Measurements from ENCODE around the gene FOXK2. TPM values are rescaled to one million over a fixed set of nuclear protein-coding genes. Genes with fewer than 3 reads are reported as not detected.

FOXK2 gene
- total RNA-seq, 1 donor from 2014 or later = 60.4 TPM

GRCh38 chr17:82587234-82588086 is 67.9 kb downstream of the FOXK2 start:
- Mint-ChIP-seq H3K36me3 (ENCODE audit: low read depth) (peaks cover 41% of the 10 kb centered on the region), H3K4me3 (peak overlapping the region; percentile 55), H3K27ac (peak overlapping the region; percentile 80), H3K27me3 (no peaks in the 10 kb centered on the region), H3K9me3 (no peaks in the 10 kb centered on the region), H3K4me1 (peaks cover 27% of the 10 kb centered on the region)
- intact Hi-C loops (cut with micrococcal nuclease) = no loop called here
- CTCF ChIA-PET = no interaction called here
- ATAC-seq (ENCODE audit: low read depth) = peak; percentile 65
- POLR2A ChIA-PET = no interaction called here
- no peak for DNase-seq
- TF ChIP-seq, protein P1, sequence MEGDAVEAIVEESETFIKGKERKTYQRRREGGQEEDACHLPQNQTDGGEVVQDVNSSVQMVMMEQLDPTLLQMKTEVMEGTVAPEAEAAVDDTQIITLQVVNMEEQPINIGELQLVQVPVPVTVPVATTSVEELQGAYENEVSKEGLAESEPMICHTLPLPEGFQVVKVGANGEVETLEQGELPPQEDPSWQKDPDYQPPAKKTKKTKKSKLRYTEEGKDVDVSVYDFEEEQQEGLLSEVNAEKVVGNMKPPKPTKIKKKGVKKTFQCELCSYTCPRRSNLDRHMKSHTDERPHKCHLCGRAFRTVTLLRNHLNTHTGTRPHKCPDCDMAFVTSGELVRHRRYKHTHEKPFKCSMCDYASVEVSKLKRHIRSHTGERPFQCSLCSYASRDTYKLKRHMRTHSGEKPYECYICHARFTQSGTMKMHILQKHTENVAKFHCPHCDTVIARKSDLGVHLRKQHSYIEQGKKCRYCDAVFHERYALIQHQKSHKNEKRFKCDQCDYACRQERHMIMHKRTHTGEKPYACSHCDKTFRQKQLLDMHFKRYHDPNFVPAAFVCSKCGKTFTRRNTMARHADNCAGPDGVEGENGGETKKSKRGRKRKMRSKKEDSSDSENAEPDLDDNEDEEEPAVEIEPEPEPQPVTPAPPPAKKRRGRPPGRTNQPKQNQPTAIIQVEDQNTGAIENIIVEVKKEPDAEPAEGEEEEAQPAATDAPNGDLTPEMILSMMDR (IDR thresholded peaks at IDR 0.05) = no peak

- DNase-seq (no peak), ATAC-seq (ENCODE audit: low read depth) (no peak)
- TF ChIP-seq, protein P1 (IDR thresholded peaks at IDR 0.05) = no peak
- ChIA-PET POLR2A (interaction anchor here (0.7 kb wide), 1 partner anchor 56 kb away, joined by 3 read pairs; no protein-coding TSS in a partner anchor), CTCF (no interaction called here)
- Mint-ChIP-seq H3K27me3 (no peaks in the 10 kb centered on the region), H3K4me1 (peaks cover 38% of the 10 kb centered on the region), H3K36me3 (ENCODE audit: low read depth) (peaks cover 32% of the 10 kb centered on the region), H3K9me3 (no peaks in the 10 kb centered on the region), H3K4me3 (no peak overlapping the region), H3K27ac (peak overlapping the region; percentile 80)
- intact Hi-C loops (cut with micrococcal nuclease) = no loop called here
These were observed 69.0 kb downstream of the FOXK2 start for GRCh38 chr17:82588266-82589175.

GRCh38 chr17:82589851-82590180 is 70.3 kb downstream of the FOXK2 start:
- peaks cover 51% of the 10 kb centered on the region for H3K4me1 Mint-ChIP-seq
- no peak overlapping the region for H3K4me3 Mint-ChIP-seq
- CTCF ChIA-PET = no interaction called here
- H3K27me3 Mint-ChIP-seq = no peaks in the 10 kb centered on the region
- intact Hi-C loops (cut with micrococcal nuclease) = no loop called here
- no peaks in the 10 kb centered on the region for H3K9me3 Mint-ChIP-seq
- DNase-seq (no peak), ATAC-seq (ENCODE audit: low read depth) (no peak)
- POLR2A ChIA-PET = no interaction called here
- TF ChIP-seq, protein P1 (IDR thresholded peaks at IDR 0.05) = no peak
- peaks cover 24% of the 10 kb centered on the region for H3K36me3 Mint-ChIP-seq (ENCODE audit: low read depth)
- H3K27ac Mint-ChIP-seq = peak overlapping the region; percentile 59

DNA sequence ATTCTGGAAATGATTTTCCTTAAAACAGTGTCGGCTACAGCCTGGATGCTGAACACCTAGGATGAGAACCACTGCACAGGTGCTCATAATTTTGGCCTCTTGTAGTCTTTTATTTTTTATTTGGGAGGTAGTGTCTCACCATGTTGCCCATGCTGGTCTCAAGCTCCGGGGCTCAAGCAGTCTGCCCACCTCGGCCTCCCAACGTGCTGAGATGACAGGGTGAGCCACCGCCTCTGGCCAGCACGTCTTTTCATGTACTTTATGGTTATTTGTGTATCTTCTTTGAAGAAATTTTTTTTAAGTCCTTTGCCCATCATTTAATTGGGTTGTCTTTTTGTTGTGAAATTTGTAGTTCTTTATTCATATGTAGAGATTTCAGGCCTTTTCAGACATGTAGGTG is 70.7 kb downstream of the FOXK2 start:
- intact Hi-C loops (cut with micrococcal nuclease) = no loop called here
- CTCF ChIA-PET = no interaction called here
- Mint-ChIP-seq H3K36me3 (ENCODE audit: low read depth) (peaks cover 21% of the 10 kb centered on the region), H3K9me3 (no peaks in the 10 kb centered on the region), H3K27me3 (no peaks in the 10 kb centered on the region), H3K27ac (no peak overlapping the region), H3K4me1 (peaks cover 55% of the 10 kb centered on the region), H3K4me3 (no peak overlapping the region)
- POLR2A ChIA-PET = no interaction called here
- DNase-seq (no peak), ATAC-seq (ENCODE audit: low read depth) (no peak)
- TF ChIP-seq, protein P1 (IDR thresholded peaks at IDR 0.05) = no peak

Data from activated B cell treated with CpG ODN at 0.5 μM for 24 hours (primary cell).